HEK293 (cell line): ENCODE results near the gene TAS2R19.

Experiments
- CTCF ChIA-PET: fragments of 350-600 bp; formaldehyde crosslinking; extraction: SDS; loops from one replicate; lab custom pipeline; 2021; ENCODE audit warnings: antibody characterized with exemption; lab: Yijun Ruan, JAX
- POLR2A ChIA-PET: fragments of 300-600 bp; formaldehyde crosslinking; extraction: SDS; loops from one replicate; lab custom pipeline; 2020; ENCODE audit warnings: antibody characterized with exemption, inconsistent platforms; lab: Yijun Ruan, JAX
- H3K27ac ChIP-seq: fragments of 200-500 bp; sonication (Bioruptor generic); 2 replicates; pipeline ENCODE4 v1.5.1; 2014; ENCODE audit warnings: low read depth, low read length, control low read depth, inconsistent platforms; ENCODE audit errors: extremely low read depth
- H3K36me3 ChIP-seq, 2 experiments: fragments of 200-500 bp in 1 of 2; sonication (Bioruptor generic) in 1 of 2; 1 replicate in 1 of 2; 2 replicates in 1 of 2; pipeline ENCODE4 v1.5.1; 2014 to 2017; ENCODE audit warnings: inconsistent platforms in 2 of 2, low read length in 2 of 2; ENCODE audit not compliant: control insufficient read depth in 2 of 2, insufficient read depth in 1 of 2
- H3K4me1 ChIP-seq: fragments of 200-500 bp; sonication (Bioruptor generic); 2 replicates; pipeline ENCODE4 v1.5.1; 2014; ENCODE audit warnings: mild to moderate bottlenecking, low read length, inconsistent platforms; ENCODE audit not compliant: control insufficient read depth, insufficient read depth
- H3K4me3 ChIP-seq: 2 replicates; pipeline ENCODE4 v1.5.1; 2011; ENCODE audit warnings: low read depth, mild to moderate bottlenecking, control low read depth, low read length, moderate library complexity
- H3K9me3 ChIP-seq: fragments of 200-500 bp; sonication (Bioruptor generic); 2 replicates; pipeline ENCODE4 v1.5.1; 2014; ENCODE audit warnings: low read depth, low read length, inconsistent platforms; ENCODE audit not compliant: control insufficient read depth, insufficient read depth
- ELK4 ChIP-seq: IDR thresholded peaks from 2 replicates; pipeline ENCODE4 v1.6.1; 2011; ENCODE audit warnings: mild to moderate bottlenecking, low read depth, low read length, borderline replicate concordance
- HOXD13 ChIP-seq: sonication (generic); formaldehyde crosslinking; IDR thresholded peaks from 2 replicates; pipeline ENCODE4 v1.8.0; 2022; ENCODE audit warnings: missing genetic modification reagents, borderline replicate concordance
- PRDM1 ChIP-seq: fragments of 450-650 bp; formaldehyde crosslinking; IDR thresholded peaks from 2 replicates; pipeline ENCODE4; 2016; ENCODE audit warnings: missing biosample characterization, missing genetic modification characterization
- ZNF10 ChIP-seq: fragments of 450-650 bp; formaldehyde crosslinking; IDR thresholded peaks from 2 replicates; pipeline ENCODE4 v1.5.1; 2017; ENCODE audit warnings: missing biosample characterization, missing genetic modification characterization
- ZNF112 ChIP-seq: fragments of 450-650 bp; formaldehyde crosslinking; IDR thresholded peaks from 2 replicates; pipeline ENCODE4 v1.5.0; 2017; ENCODE audit warnings: missing biosample characterization, missing genetic modification characterization
- ZNF140 ChIP-seq: fragments of 450-650 bp; formaldehyde crosslinking; IDR thresholded peaks from 2 replicates; pipeline ENCODE4 v1.5.1; 2016; ENCODE audit warnings: missing biosample characterization, missing genetic modification characterization
- ZNF335 ChIP-seq: fragments of 450-650 bp; formaldehyde crosslinking; conservative IDR thresholded peaks from 2 replicates; pipeline ENCODE4 v1.5.1; 2016; ENCODE audit warnings: missing biosample characterization, missing genetic modification characterization
- ZNF398 ChIP-seq: fragments of 450-650 bp; formaldehyde crosslinking; IDR thresholded peaks from 2 replicates; pipeline ENCODE4 v1.5.1; 2017; ENCODE audit warnings: missing biosample characterization, missing genetic modification characterization
- ZNF404 ChIP-seq: fragments of 450-650 bp; formaldehyde crosslinking; IDR thresholded peaks from 2 replicates; pipeline ENCODE4 v1.5.1; 2017; ENCODE audit warnings: missing biosample characterization, missing genetic modification characterization
- ZNF416 ChIP-seq: fragments of 450-650 bp; formaldehyde crosslinking; IDR thresholded peaks from 2 replicates; pipeline ENCODE4 v1.5.1; 2016; ENCODE audit warnings: missing biosample characterization, missing genetic modification characterization
- ZNF518A ChIP-seq: fragments of 450-650 bp; formaldehyde crosslinking; conservative IDR thresholded peaks from 2 replicates; pipeline ENCODE4 v1.5.1; 2016; ENCODE audit warnings: low read depth, missing biosample characterization, missing genetic modification characterization
- ZNF555 ChIP-seq: fragments of 450-650 bp; formaldehyde crosslinking; conservative IDR thresholded peaks from 2 replicates; pipeline ENCODE4 v1.5.1; 2017; ENCODE audit warnings: missing biosample characterization, mild to moderate bottlenecking, missing genetic modification characterization, inconsistent platforms
- ZNF600 ChIP-seq: fragments of 450-650 bp; formaldehyde crosslinking; IDR thresholded peaks from 2 replicates; pipeline ENCODE4 v1.5.1; 2016; ENCODE audit warnings: missing biosample characterization, missing genetic modification characterization
- ZNF629 ChIP-seq: fragments of 450-650 bp; formaldehyde crosslinking; IDR thresholded peaks from 2 replicates; pipeline ENCODE4 v1.5.1; 2017; ENCODE audit warnings: missing biosample characterization, missing genetic modification characterization
- ZNF692 ChIP-seq: fragments of 450-650 bp; formaldehyde crosslinking; IDR thresholded peaks from 2 replicates; pipeline ENCODE4 v1.5.1; 2016; ENCODE audit warnings: missing biosample characterization, missing genetic modification characterization
- ZNF776 ChIP-seq: fragments of 450-650 bp; formaldehyde crosslinking; IDR thresholded peaks from 2 replicates; pipeline ENCODE4 v1.5.0; 2017; ENCODE audit warnings: missing biosample characterization, missing genetic modification characterization, borderline replicate concordance

Gene TAS2R19

GRCh38 chr12:11023387-11023786, 967 bp upstream of the TAS2R19 start (continued):
- TF ChIP-seq ZNF518A (tag by site-specific recombination), result no peak
- TF ChIP-seq ZNF776 (tag by site-specific recombination), result no peak

GRCh38 chr12:11016937-11017336, 5.5 kb downstream of the TAS2R19 start:
- no peak overlapping the region for H3K27ac ChIP-seq
- no peaks in the 10 kb centered on the region for H3K4me1 ChIP-seq
- no peak overlapping the region for H3K4me3 ChIP-seq
- TF ChIP-seq ZNF404 (tag by site-specific recombination) (no peak), ZNF335 (tag by site-specific recombination) (no peak), ZNF692 (no peak), ZNF555 (tag by site-specific recombination) (no peak), ZNF140 (no peak), ZNF112 (tag by site-specific recombination) (no peak), HOXD13 (no peak)
- CTCF ChIA-PET, result no interaction called here
- no peaks in the 10 kb centered on the region for H3K9me3 ChIP-seq
- no peaks in the 10 kb centered on the region for H3K36me3 ChIP-seq
- POLR2A ChIA-PET, result no interaction called here

GRCh38 chr12:11015775-11016430, 6.5 kb downstream of the TAS2R19 start:
- Histone ChIP-seq H3K4me1 (no peaks in the 10 kb centered on the region), H3K36me3 (no peaks in the 10 kb centered on the region), H3K27ac (no peak overlapping the region), H3K9me3 (no peaks in the 10 kb centered on the region), H3K4me3 (no peak overlapping the region)
- ChIA-PET CTCF (no interaction called here), POLR2A (no interaction called here)
- TF ChIP-seq PRDM1 (tag by site-specific recombination) (0 out of 2 replicates have a peak, but pooled peaks have one; percentile 13), ELK4 (no peak)

GRCh38 chr12:11014234-11014633, 8.2 kb downstream of the TAS2R19 start:
- Histone ChIP-seq H3K9me3 (no peaks in the 10 kb centered on the region), H3K36me3 (no peaks in the 10 kb centered on the region), H3K4me1 (no peaks in the 10 kb centered on the region), H3K4me3 (no peak overlapping the region), H3K27ac (no peak overlapping the region)
- ChIA-PET POLR2A (no interaction called here), CTCF (no interaction called here)
- TF ChIP-seq ZNF629 (tag by site-specific recombination), result no peak
- no peak for TF ChIP-seq ZNF416 (tag by site-specific recombination)
- TF ChIP-seq ZNF398 (tag by site-specific recombination), result no peak
- no peak for TF ChIP-seq ZNF600 (tag by site-specific recombination)
- TF ChIP-seq ZNF10 (tag by site-specific recombination), result no peak
